GM12878 (cell line): Measurements from ENCODE around the gene EPB41L4B. TPM values are rescaled to one million over a fixed set of nuclear protein-coding genes. Genes with fewer than 3 reads are reported as not detected.

Source experiments
- ATAC-seq: fragments of 200-7000 bp; cut with Tn5 transposase; 3 replicates; pipeline ENCODE4 v1.9.1; 2020; ENCODE audit warnings: mild to moderate bottlenecking, moderate library complexity
- BruUV-seq: library from RNA; stranded (reverse); fragments of 400-500 nt; replicated peaks from 2 replicates; lab custom pipeline; 2021; lab: Mats Ljungman, UMichigan
- CTCF ChIA-PET: fragments of 300-600 bp; sonication (Branson Sonifier 250); formaldehyde crosslinking; extraction: SDS; loops from one replicate; lab custom pipeline; 2021; ENCODE audit warnings: inconsistent platforms; lab: Yijun Ruan, JAX
- POLR2A ChIA-PET: fragments of 350-600 bp; formaldehyde crosslinking; extraction: SDS; loops from one replicate; lab custom pipeline; 2021; ENCODE audit warnings: inconsistent platforms; lab: Charles Lee
- RAD21 ChIA-PET: fragments of 300-600 bp; sonication (Branson Sonifier 250); formaldehyde crosslinking; loops from one replicate; lab custom pipeline; 2023; ENCODE audit warnings: antibody characterized with exemption; ENCODE audit not compliant: unreplicated experiment; lab: Charles Lee
- SMC1A ChIA-PET: fragments of 300-600 bp; sonication (Branson Sonifier 250); formaldehyde crosslinking; loops from one replicate; lab custom pipeline; 2023; ENCODE audit not compliant: unreplicated experiment, uncharacterized antibody; lab: Charles Lee
- DNase-seq: peaks from one replicate; pipeline ENCODE4 v3.0.0-alpha.2; 2011; ENCODE audit warnings: low read depth, low spot score
- FAIRE-seq: peaks from 3 replicates; lab custom pipeline; 2011; peaks lifted over from hg19 to GRCh38; lab: Jason Lieb, UNC
- H2AFZ ChIP-seq: 2 replicates; pipeline ENCODE4 v1.6.0; 2011; ENCODE audit warnings: low read depth, low read length, control low read depth; ENCODE audit not compliant: control insufficient read depth
- H3K27ac ChIP-seq: 2 replicates; pipeline ENCODE4 v1.5.1; 2011; ENCODE audit warnings: control low read depth; ENCODE audit not compliant: control insufficient read depth, insufficient read depth
- H3K27me3 ChIP-seq, 2 experiments: replicated peaks in 1 of 2; 2 replicates each; pipeline versions ENCODE4 v1.6.0 to v1.6.1; 2011; ENCODE audit warnings: low read length in 1 of 2; ENCODE audit not compliant: control insufficient read depth in 2 of 2, insufficient read depth in 2 of 2
- H3K36me3 ChIP-seq, 2 experiments: 2 replicates each; pipeline ENCODE4 v1.5.1; 2011; ENCODE audit warnings: low read length in 1 of 2; ENCODE audit not compliant: control insufficient read depth in 2 of 2, insufficient read depth in 2 of 2
- H3K4me1 ChIP-seq: 2 replicates; pipeline ENCODE4 v1.6.1; 2011; ENCODE audit warnings: mild to moderate bottlenecking, low read length, moderate library complexity, mixed read lengths; ENCODE audit not compliant: control insufficient read depth, insufficient read depth
- H3K4me2 ChIP-seq: 2 replicates; pipeline ENCODE4 v1.6.0; 2011; ENCODE audit warnings: control low read depth; ENCODE audit not compliant: control insufficient read depth, insufficient read depth
- H3K4me3 ChIP-seq: fragments of 200-600 bp; sonication (generic); 2 replicates; pipeline ENCODE4 v1.5.1; 2016
- H3K79me2 ChIP-seq: 2 replicates; pipeline ENCODE4 v1.6.0; 2011; ENCODE audit warnings: low read length; ENCODE audit not compliant: control insufficient read depth, insufficient read depth
- H3K9ac ChIP-seq: 2 replicates; pipeline ENCODE4 v1.8.0; 2011; ENCODE audit warnings: low read length, control low read depth, mixed read lengths; ENCODE audit not compliant: control insufficient read depth, insufficient read depth
- H3K9me3 ChIP-seq: replicated peaks from 3 replicates; pipeline ENCODE4 v1.5.1; 2011; ENCODE audit warnings: mild to moderate bottlenecking, low read length; ENCODE audit not compliant: control insufficient read depth, insufficient read depth
- H4K20me1 ChIP-seq: 2 replicates; pipeline ENCODE4 v1.6.0; 2011; ENCODE audit not compliant: control insufficient read depth, insufficient read depth
- EED ChIP-seq: sonication (generic); IDR thresholded peaks from 2 replicates; pipeline ENCODE4 v1.6.1; 2016; ENCODE audit warnings: antibody characterized with exemption, low read depth
- GATAD2B ChIP-seq: fragments of 450-650 bp; conservative IDR thresholded peaks from 2 replicates; pipeline ENCODE4 v1.6.1; 2017; ENCODE audit warnings: low read depth, mild to moderate bottlenecking, moderate library complexity
- MTA2 ChIP-seq: fragments of 450-650 bp; IDR thresholded peaks from 2 replicates; pipeline ENCODE4 v1.6.1; 2016; ENCODE audit warnings: low read depth, mild to moderate bottlenecking, moderate library complexity
- NBN ChIP-seq: fragments of 450-650 bp; IDR thresholded peaks from 2 replicates; pipeline ENCODE4 v1.6.1; 2016
- NFIC ChIP-seq: IDR thresholded peaks from 2 replicates; pipeline ENCODE4 v1.6.1; 2012; ENCODE audit warnings: low read depth, mild to moderate bottlenecking, inconsistent platforms, low read length, moderate library complexity
- NR2C2 ChIP-seq: IDR thresholded peaks from 2 replicates; pipeline ENCODE4 v1.6.1; 2011; ENCODE audit warnings: borderline replicate concordance, low read depth; ENCODE audit not compliant: control insufficient read depth, insufficient read length
- POLR2A ChIP-seq: IDR thresholded peaks from 2 replicates; pipeline ENCODE4 v1.6.1; 2011; ENCODE audit warnings: low read depth, mild to moderate bottlenecking, low read length
- RCOR1 ChIP-seq: conservative IDR thresholded peaks from 2 replicates; pipeline ENCODE4 v1.6.1; 2012; ENCODE audit warnings: low read depth, low read length, improper control_type of control experiment
- SRF ChIP-seq, 2 experiments: IDR thresholded peaks; 2 replicates each; pipeline ENCODE4 v1.6.1; 2011; ENCODE audit warnings: low read depth in 2 of 2, low read length in 2 of 2, mild to moderate bottlenecking in 1 of 2, moderate library complexity in 1 of 2
- STAT1 ChIP-seq: fragments of 450-650 bp; conservative IDR thresholded peaks from 2 replicates; pipeline ENCODE4 v1.6.1; 2014; ENCODE audit warnings: antibody characterized with exemption, mild to moderate bottlenecking
- TAF1 ChIP-seq: IDR thresholded peaks from 2 replicates; pipeline ENCODE4 v1.6.1; 2011; ENCODE audit warnings: mild to moderate bottlenecking, low read depth, low read length, borderline replicate concordance
- TCF7 ChIP-seq: IDR thresholded peaks from 2 replicates; pipeline ENCODE4 v1.6.1; 2014; ENCODE audit warnings: antibody characterized with exemption, borderline replicate concordance
- YBX1 ChIP-seq: fragments of 450-650 bp; IDR thresholded peaks from 2 replicates; pipeline ENCODE4 v1.6.1; 2016; ENCODE audit warnings: antibody characterized with exemption
- ZNF24 ChIP-seq: fragments of 450-650 bp; IDR thresholded peaks from 2 replicates; pipeline ENCODE4 v1.6.1; 2017; ENCODE audit warnings: antibody characterized with exemption, mild to moderate bottlenecking
- WGBS: methylation state at CpG from one replicate; pipeline ENCODE4 v1.1.6; 2016; ENCODE audit warnings: low lambda C conversion rate; ENCODE audit not compliant: insufficient replicate concordance, insufficient coverage; ENCODE audit errors: missing lambda C conversion rate; 5-methylcytosine and 5-hydroxymethylcytosine counted together
- in situ Hi-C: fragments of 300-500 bp; cut with MboI; formaldehyde crosslinking; loops from 9 replicates; pipeline ENCODE4 v1.14.3; 2018; ENCODE audit warnings: mixed read lengths
- intact Hi-C: fragments of 100-400 bp; cut with micrococcal nuclease; formaldehyde crosslinking; loops from one replicate; pipeline ENCODE4 v1.14.2; 2022; ENCODE audit not compliant: unreplicated experiment
- polyA plus RNA-seq, 11 experiments: library from polyadenylated mRNA; depleted of rRNA in 4 of 11; unstranded in 6 of 11; stranded (reverse) in 5 of 11; fragments of >200 nt; fragmentation: Nextera tagmentation in 4 of 11; fragmentation: Illumina TruSeq in 1 of 11; extraction: Ambion mirVana in 4 of 11; extraction: Trizol in 1 of 11; gene quantifications; 1 replicate in 1 of 11; 2 replicates in 10 of 11; pipeline versions ENCODE4 v1.2.1 to v1.2.3, GENCODE V29; 2011 to 2016; ENCODE audit warnings: inconsistent platforms in 2 of 11, missing spikeins in 2 of 11, low read depth in 1 of 11
- total RNA-seq, 4 experiments: library from RNA; depleted of rRNA in 3 of 4; stranded (reverse); fragments of >200 nt in 3 of 4; fragmentation: Illumina TruSeq in 1 of 4; extraction: Trizol in 1 of 4; gene quantifications; 2 replicates each; pipeline versions ENCODE4 v1.2.1 to v1.2.3, GENCODE V29; 2013 to 2021
- TF ChIP-seq, protein P1 (sequence below): IDR thresholded peaks from 2 replicates; pipeline ENCODE4 v1.6.1; 2011; ENCODE audit warnings: mild to moderate bottlenecking, low read depth, low read length, moderate library complexity; ENCODE audit not compliant: insufficient replicate concordance
- TF ChIP-seq, protein P2 (sequence below): fragments of 450-650 bp; IDR thresholded peaks from 2 replicates; pipeline ENCODE4 v1.6.1; 2017; ENCODE audit warnings: mild to moderate bottlenecking, low read depth, inconsistent platforms; ENCODE audit not compliant: poor library complexity, severe bottlenecking
- TF ChIP-seq, protein P3 (sequence below): fragments of 450-650 bp; IDR thresholded peaks from 2 replicates; pipeline ENCODE4 v1.6.1; 2016; ENCODE audit warnings: mild to moderate bottlenecking

EPB41L4B gene
- total and polyA plus RNA-seq, 10 of the 15 experiments (the other 5 are each of a cell fraction or from before 2014, with no cell fraction given), result 0.04 to 0.75 (median 0.13) TPM; not detected in 1

DNA sequence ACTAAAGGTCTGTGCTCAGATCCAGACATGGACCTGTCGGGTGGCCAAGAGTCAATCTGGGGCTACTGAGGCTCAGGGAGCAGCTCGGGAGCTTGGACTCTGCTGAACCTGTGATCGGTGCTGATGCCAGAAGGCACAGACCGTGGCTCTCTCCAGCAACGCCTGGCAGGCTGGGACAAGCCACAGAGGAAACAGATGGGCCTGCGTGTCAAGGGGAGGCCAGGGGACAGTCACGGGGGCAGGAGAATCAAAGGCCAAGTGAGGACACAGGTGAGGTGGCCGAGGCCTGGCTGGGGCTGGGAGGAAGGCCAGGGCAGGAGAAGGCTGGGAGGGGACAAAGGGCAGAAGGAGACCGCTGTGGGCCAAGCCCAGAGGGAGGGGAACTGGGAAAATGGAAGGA lies 43.4 kb downstream of the EPB41L4B start:
- H3K27me3 ChIP-seq, result no peaks in the 10 kb centered on the region; a peak in 1 of 4 replicates
- no peak overlapping the region for H2AFZ ChIP-seq
- no peaks in the 10 kb centered on the region for H3K4me1 ChIP-seq
- WGBS, result 5% methylated on average over 9 of the region's 9 CpGs
- no peak overlapping the region for H3K9ac ChIP-seq
- TF ChIP-seq MTA2, result no peak
- TF ChIP-seq, protein P1, sequence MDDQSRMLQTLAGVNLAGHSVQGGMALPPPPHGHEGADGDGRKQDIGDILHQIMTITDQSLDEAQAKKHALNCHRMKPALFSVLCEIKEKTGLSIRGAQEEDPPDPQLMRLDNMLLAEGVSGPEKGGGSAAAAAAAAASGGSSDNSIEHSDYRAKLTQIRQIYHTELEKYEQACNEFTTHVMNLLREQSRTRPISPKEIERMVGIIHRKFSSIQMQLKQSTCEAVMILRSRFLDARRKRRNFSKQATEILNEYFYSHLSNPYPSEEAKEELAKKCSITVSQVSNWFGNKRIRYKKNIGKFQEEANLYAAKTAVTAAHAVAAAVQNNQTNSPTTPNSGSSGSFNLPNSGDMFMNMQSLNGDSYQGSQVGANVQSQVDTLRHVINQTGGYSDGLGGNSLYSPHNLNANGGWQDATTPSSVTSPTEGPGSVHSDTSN, result no peak
- TF ChIP-seq NR2C2, result no peak
- no peak for TF ChIP-seq NBN
- TF ChIP-seq STAT1, result no peak
- no peak for TF ChIP-seq SRF (IDR thresholded peaks at IDR 0.05; ENCODE audit: low read depth in 2 of 2, low read length in 2 of 2)
- TF ChIP-seq YBX1, result no peak
- no peak for TF ChIP-seq TAF1
- TF ChIP-seq, protein P2, sequence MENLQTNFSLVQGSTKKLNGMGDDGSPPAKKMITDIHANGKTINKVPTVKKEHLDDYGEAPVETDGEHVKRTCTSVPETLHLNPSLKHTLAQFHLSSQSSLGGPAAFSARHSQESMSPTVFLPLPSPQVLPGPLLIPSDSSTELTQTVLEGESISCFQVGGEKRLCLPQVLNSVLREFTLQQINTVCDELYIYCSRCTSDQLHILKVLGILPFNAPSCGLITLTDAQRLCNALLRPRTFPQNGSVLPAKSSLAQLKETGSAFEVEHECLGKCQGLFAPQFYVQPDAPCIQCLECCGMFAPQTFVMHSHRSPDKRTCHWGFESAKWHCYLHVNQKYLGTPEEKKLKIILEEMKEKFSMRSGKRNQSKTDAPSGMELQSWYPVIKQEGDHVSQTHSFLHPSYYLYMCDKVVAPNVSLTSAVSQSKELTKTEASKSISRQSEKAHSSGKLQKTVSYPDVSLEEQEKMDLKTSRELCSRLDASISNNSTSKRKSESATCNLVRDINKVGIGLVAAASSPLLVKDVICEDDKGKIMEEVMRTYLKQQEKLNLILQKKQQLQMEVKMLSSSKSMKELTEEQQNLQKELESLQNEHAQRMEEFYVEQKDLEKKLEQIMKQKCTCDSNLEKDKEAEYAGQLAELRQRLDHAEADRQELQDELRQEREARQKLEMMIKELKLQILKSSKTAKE, result no peak
- TF ChIP-seq POLR2A, result no peak
- no peak for TF ChIP-seq TCF7
- TF ChIP-seq GATAD2B, result no peak
- no peak for TF ChIP-seq ZNF24
- no peak for TF ChIP-seq NFIC
- TF ChIP-seq RCOR1, result no peak
- TF ChIP-seq EED, result no peak
- TF ChIP-seq, protein P3, sequence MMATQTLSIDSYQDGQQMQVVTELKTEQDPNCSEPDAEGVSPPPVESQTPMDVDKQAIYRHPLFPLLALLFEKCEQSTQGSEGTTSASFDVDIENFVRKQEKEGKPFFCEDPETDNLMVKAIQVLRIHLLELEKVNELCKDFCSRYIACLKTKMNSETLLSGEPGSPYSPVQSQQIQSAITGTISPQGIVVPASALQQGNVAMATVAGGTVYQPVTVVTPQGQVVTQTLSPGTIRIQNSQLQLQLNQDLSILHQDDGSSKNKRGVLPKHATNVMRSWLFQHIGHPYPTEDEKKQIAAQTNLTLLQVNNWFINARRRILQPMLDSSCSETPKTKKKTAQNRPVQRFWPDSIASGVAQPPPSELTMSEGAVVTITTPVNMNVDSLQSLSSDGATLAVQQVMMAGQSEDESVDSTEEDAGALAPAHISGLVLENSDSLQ, result no peak
- in situ Hi-C loops, result no loop called here
- H3K9me3 ChIP-seq, result no peaks in the 10 kb centered on the region
- FAIRE-seq (no peak), DNase-seq (no peak), ATAC-seq (no peak)
- CTCF ChIA-PET, result no interaction called here
- intact Hi-C loops, result no loop called here
- no peaks in the 10 kb centered on the region for H3K36me3 ChIP-seq
- RAD21 ChIA-PET, result no interaction called here
- no peak overlapping the region for H3K27ac ChIP-seq
- no TSS peak for BruUV-seq
- no peak overlapping the region for H3K4me2 ChIP-seq
- POLR2A ChIA-PET, result no interaction called here
- H3K4me3 ChIP-seq, result no peak overlapping the region
- H3K79me2 ChIP-seq, result no peaks in the 10 kb centered on the region
- H4K20me1 ChIP-seq, result no peaks in the 10 kb centered on the region
- SMC1A ChIA-PET, result no interaction called here
